GDM1 (cell line): ENCODE data around the gene PER2.

ENCODE experiments used
- DNase-seq: peaks from one replicate; lab custom pipeline; 2025; lab: John Stamatoyannopoulos, UW

Gene PER2

GRCh38 chr2:238267884-238268680, 20.3 kb downstream of the PER2 start:
- DNase-seq: no peak

GRCh38 chr2:238267341-238267710, 21.1 kb downstream of the PER2 start:
- DNase-seq: no peak

GRCh38 chr2:238265605-238266004, 22.8 kb downstream of the PER2 start:
- no peak for DNase-seq

- no peak for DNase-seq
Measured at GRCh38 chr2:238264072-238264460, 24.3 kb downstream of the PER2 start.

GRCh38 chr2:238263204-238264071, 25.0 kb downstream of the PER2 start:
- DNase-seq: peak; percentile 73

- DNase-seq: no peak
Measured at GRCh38 chr2:238262496-238263122, 25.8 kb downstream of the PER2 start.

GRCh38 chr2:238261718-238262375, 26.6 kb downstream of the PER2 start:
- no peak for DNase-seq

- no peak for DNase-seq
Measured at GRCh38 chr2:238260883-238261282, 27.5 kb downstream of the PER2 start.

- no peak for DNase-seq
Measured at GRCh38 chr2:238259061-238260020, 29.1 kb downstream of the PER2 start.

GRCh38 chr2:238257786-238258700, 30.4 kb downstream of the PER2 start:
- no peak for DNase-seq

- peak; percentile 12 for DNase-seq
Measured at GRCh38 chr2:238256594-238257104, 31.8 kb downstream of the PER2 start.

GRCh38 chr2:238256111-238256510, 32.3 kb downstream of the PER2 start:
- no peak for DNase-seq

- no peak for DNase-seq
Measured at GRCh38 chr2:238255636-238256035, 32.8 kb downstream of the PER2 start.

GRCh38 chr2:238255151-238255551, 33.3 kb downstream of the PER2 start:
- no peak for DNase-seq

- DNase-seq: no peak
Measured at GRCh38 chr2:238254095-238254723, 34.2 kb downstream of the PER2 start.

- no peak for DNase-seq
Measured at GRCh38 chr2:238252766-238253630, 35.4 kb downstream of the PER2 start.

- no peak for DNase-seq
Measured at GRCh38 chr2:238251986-238252385, 36.4 kb downstream of the PER2 start.

GRCh38 chr2:238251331-238251730, 37.1 kb downstream of the PER2 start:
- no peak for DNase-seq
